ENCODE results near the gene TRABD2B. TPM values are rescaled to one million over a fixed set of nuclear protein-coding genes. Genes with fewer than 3 reads are reported as not detected.

The TRABD2B gene
- total RNA-seq, 1 donor from 2014 or later: 1.4 TPM

GRCh38 chr1:47835409-47835808 lies 161.8 kb downstream of the TRABD2B start:
- H3K36me3 ChIP-seq: no peaks in the 10 kb centered on the region
- H3K4me1 ChIP-seq: no peaks in the 10 kb centered on the region
- peaks cover 25% of the 10 kb centered on the region for H3K27me3 ChIP-seq (ENCODE audit: low read depth)
- no peak for TF ChIP-seq CTCF (IDR thresholded peaks at IDR 0.05; ENCODE audit: borderline replicate concordance)
- no peak for DNase-seq
- no peak overlapping the region for H3K4me3 ChIP-seq
- H3K27ac ChIP-seq (replicated peaks): no peak overlapping the region
- H3K9me3 ChIP-seq (replicated peaks): peaks cover 26% of the 10 kb centered on the region
- intact Hi-C loops (cut with micrococcal nuclease): no loop called here

GRCh38 chr1:47834326-47834725 lies 162.9 kb downstream of the TRABD2B start:
- no peaks in the 10 kb centered on the region for H3K36me3 ChIP-seq
- no peak for DNase-seq
- H3K27ac ChIP-seq (replicated peaks): no peak overlapping the region
- intact Hi-C loops (cut with micrococcal nuclease): no loop called here
- peaks cover 26% of the 10 kb centered on the region for H3K9me3 ChIP-seq (replicated peaks)
- no peak overlapping the region for H3K4me3 ChIP-seq
- peaks cover 30% of the 10 kb centered on the region for H3K27me3 ChIP-seq (ENCODE audit: low read depth)
- TF ChIP-seq CTCF (IDR thresholded peaks at IDR 0.05; ENCODE audit: borderline replicate concordance): no peak
- peaks cover under 1% of the 10 kb centered on the region for H3K4me1 ChIP-seq

- Histone ChIP-seq H3K4me1 (peaks cover 11% of the 10 kb centered on the region), H3K9me3 (replicated peaks) (peaks cover 18% of the 10 kb centered on the region), H3K4me3 (no peak overlapping the region), H3K36me3 (no peaks in the 10 kb centered on the region), H3K27me3 (ENCODE audit: low read depth) (peaks cover 30% of the 10 kb centered on the region), H3K27ac (replicated peaks) (no peak overlapping the region)
- TF ChIP-seq CTCF (IDR thresholded peaks at IDR 0.05; ENCODE audit: borderline replicate concordance): no peak
- intact Hi-C loops (cut with micrococcal nuclease): no loop called here
- DNase-seq: no peak
Observed at GRCh38 chr1:47830641-47831333, 166.4 kb downstream of the TRABD2B start.

- Histone ChIP-seq H3K27me3 (ENCODE audit: low read depth) (peaks cover 30% of the 10 kb centered on the region), H3K4me3 (no peak overlapping the region), H3K9me3 (replicated peaks) (peaks cover 11% of the 10 kb centered on the region), H3K36me3 (no peaks in the 10 kb centered on the region), H3K4me1 (peaks cover 19% of the 10 kb centered on the region), H3K27ac (replicated peaks) (no peak overlapping the region)
- TF ChIP-seq CTCF (IDR thresholded peaks at IDR 0.05; ENCODE audit: borderline replicate concordance): no peak
- intact Hi-C loops (cut with micrococcal nuclease): no loop called here
- DNase-seq: no peak
Observed at GRCh38 chr1:47830021-47830420, 167.2 kb downstream of the TRABD2B start.

GRCh38 chr1:47828978-47829377 lies 168.2 kb downstream of the TRABD2B start:
- intact Hi-C loops (cut with micrococcal nuclease): no loop called here
- no peak overlapping the region for H3K27ac ChIP-seq (replicated peaks)
- H3K27me3 ChIP-seq (ENCODE audit: low read depth): peaks cover 30% of the 10 kb centered on the region
- TF ChIP-seq CTCF (IDR thresholded peaks at IDR 0.05; ENCODE audit: borderline replicate concordance): no peak
- peaks cover under 1% of the 10 kb centered on the region for H3K9me3 ChIP-seq (replicated peaks)
- H3K4me1 ChIP-seq: peaks cover 20% of the 10 kb centered on the region
- H3K36me3 ChIP-seq: no peaks in the 10 kb centered on the region
- no peak overlapping the region for H3K4me3 ChIP-seq
- no peak for DNase-seq
